GM12891 (cell line): ENCODE measurements around the gene SAE1.

Experiments used
- POLR2A ChIP-seq: IDR thresholded peaks from 2 replicates; pipeline ENCODE4 v1.6.1; 2011; ENCODE audit warnings: low read depth, low read length, control low read depth
- POLR2AphosphoS5 ChIP-seq: IDR thresholded peaks from 2 replicates; pipeline ENCODE4 v1.6.1; 2011; ENCODE audit warnings: low read depth, low read length, control low read depth
- SPI1 ChIP-seq: IDR thresholded peaks from 2 replicates; pipeline ENCODE4 v1.6.1; 2011; ENCODE audit warnings: low read depth, low read length, control low read depth
- TAF1 ChIP-seq: IDR thresholded peaks from 2 replicates; pipeline ENCODE4 v1.6.1; 2011; ENCODE audit warnings: low read depth, low read length, control low read depth

GRCh38 chr19:47100290-47100689 is 30.3 kb upstream of the SAE1 start:
- TF ChIP-seq POLR2A: no peak
- no peak for TF ChIP-seq POLR2AphosphoS5
- no peak for TF ChIP-seq TAF1
- no peak for TF ChIP-seq SPI1
